H1 (cell line): ENCODE results near the gene CNGA4. TPM values are rescaled to one million over a fixed set of nuclear protein-coding genes. Genes with fewer than 3 reads are reported as not detected.

Source experiments
- BRCA1 ChIP-seq: IDR thresholded peaks from 2 replicates; pipeline ENCODE4 v1.6.1; 2012; ENCODE audit warnings: low read depth, low read length, improper control_type of control experiment
- CHD7 ChIP-seq: fragments of 300-600 bp; sonication (generic); IDR thresholded peaks from 2 replicates; pipeline ENCODE4 v1.7.1; 2012; ENCODE audit warnings: low read length, moderate library complexity, mild to moderate bottlenecking, inconsistent platforms; ENCODE audit not compliant: insufficient replicate concordance
- EP300 ChIP-seq, 2 experiments: IDR thresholded peaks; 1 replicate in 1 of 2; 2 replicates in 1 of 2; pipeline ENCODE4 v1.6.1; 2011 to 2012; ENCODE audit warnings: low read depth in 2 of 2, low read length in 2 of 2, mild to moderate bottlenecking in 2 of 2, borderline replicate concordance in 1 of 2, inconsistent platforms in 1 of 2, moderate library complexity in 1 of 2
- NANOG ChIP-seq: IDR thresholded peaks from 2 replicates; pipeline ENCODE4 v1.6.1; 2011; ENCODE audit warnings: low read length, low read depth, mild to moderate bottlenecking, inconsistent platforms; ENCODE audit not compliant: insufficient read depth, poor library complexity, severe bottlenecking
- RFX5 ChIP-seq: IDR thresholded peaks from 2 replicates; pipeline ENCODE4 v1.6.1; 2011; ENCODE audit warnings: low read depth, low read length, improper control_type of control experiment, borderline replicate concordance
- SP2 ChIP-seq: IDR thresholded peaks from 2 replicates; pipeline ENCODE4 v1.6.1; 2012; ENCODE audit warnings: mild to moderate bottlenecking, low read length, inconsistent platforms
- SP4 ChIP-seq: IDR thresholded peaks from 2 replicates; pipeline ENCODE4 v1.6.1; 2012; ENCODE audit warnings: low read length, inconsistent platforms
- TAF7 ChIP-seq: optimal IDR thresholded peaks from 2 replicates; pipeline ENCODE3; 2011; ENCODE audit warnings: low read depth, mild to moderate bottlenecking, inconsistent platforms, low read length, moderate library complexity, borderline replicate concordance
- polyA plus RNA-seq, 7 experiments: library from polyadenylated mRNA; depleted of rRNA in 3 of 7; stranded (reverse) in 5 of 7; unstranded in 2 of 7; fragments of >200 nt in 5 of 7; fragments of 200-250 nt in 2 of 7; gene quantifications; 1 replicate in 5 of 7; 2 replicates in 1 of 7; 4 replicates in 1 of 7; pipeline versions ENCODE4 v1.2.1 to v1.2.3, GENCODE V29; 2011 to 2013; ENCODE audit warnings: missing spikeins in 2 of 7, mixed read lengths in 2 of 7
- total RNA-seq: library from RNA; stranded (reverse); fragmentation: NEBNext Ultra II Directional; extraction: Animal tissue kit (Norgen Biotek cat#: 25700); gene quantifications from 2 replicates; pipeline ENCODE4 v1.2.1, GENCODE V29; 2021
- TF ChIP-seq, protein P1 (sequence below): IDR thresholded peaks from 2 replicates; pipeline ENCODE4 v1.6.1; 2012; ENCODE audit warnings: inconsistent platforms

CNGA4 gene
- total and polyA plus RNA-seq, 2 of the 8 experiments (the other 6 are each of a cell fraction or from before 2014, with no cell fraction given): 0.29 TPM; not detected in 1

GRCh38 chr11:6216501-6216900 is 22.4 kb upstream of the CNGA4 start (continued):
- TF ChIP-seq CHD7: no peak
- TF ChIP-seq NANOG: no peak
- TF ChIP-seq SP2: no peak
- no peak for TF ChIP-seq SP4
- TF ChIP-seq RFX5: no peak
- no peak for TF ChIP-seq BRCA1
- TF ChIP-seq, protein P1, sequence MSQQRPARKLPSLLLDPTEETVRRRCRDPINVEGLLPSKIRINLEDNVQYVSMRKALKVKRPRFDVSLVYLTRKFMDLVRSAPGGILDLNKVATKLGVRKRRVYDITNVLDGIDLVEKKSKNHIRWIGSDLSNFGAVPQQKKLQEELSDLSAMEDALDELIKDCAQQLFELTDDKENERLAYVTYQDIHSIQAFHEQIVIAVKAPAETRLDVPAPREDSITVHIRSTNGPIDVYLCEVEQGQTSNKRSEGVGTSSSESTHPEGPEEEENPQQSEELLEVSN: no peak
- TF ChIP-seq TAF7: no peak
- no peak for TF ChIP-seq EP300 (IDR thresholded peaks at IDR 0.05; ENCODE audit: borderline replicate concordance in 1 of 2, low read depth in 2 of 2, low read length in 2 of 2)
